Stimulated activated effector memory CD8-positive, alpha-beta T cell treated with anti-CD3 and anti-CD28 coated beads, Interleukin-12 subunit alpha, Interleukin-12 subunit beta, amount 100 ng/mL, for 72 hours (primary cell): ENCODE data around the gene LINGO1.

Experiments used
- ATAC-seq: fragments of 150-1000 bp; cut with Tn5 transposase; 2 replicates; pipeline ENCODE4 v1.10.0; 2021
- DNase-seq, 2 donors: peaks; one replicate each; pipeline ENCODE4 v3.0.0; 2021 to 2022; ENCODE audit warnings: low spot score in 2 of 2
- H3K27ac Mint-ChIP-seq: one replicate; pipeline ENCODE4 v1.8.0; 2022; ENCODE audit warnings: mild to moderate bottlenecking, mixed read lengths
- H3K36me3 Mint-ChIP-seq: one replicate; pipeline ENCODE4 v1.8.0; 2022; ENCODE audit warnings: mild to moderate bottlenecking, mixed read lengths
- H3K4me1 Mint-ChIP-seq: one replicate; pipeline ENCODE4 v1.8.0; 2022; ENCODE audit warnings: mixed read lengths
- H3K4me3 Mint-ChIP-seq: one replicate; pipeline ENCODE4 v1.8.0; 2022; ENCODE audit warnings: mild to moderate bottlenecking, mixed read lengths
- H3K9me3 Mint-ChIP-seq: one replicate; pipeline ENCODE4 v1.8.0; 2022; ENCODE audit warnings: mixed read lengths

Gene LINGO1

GRCh38 chr15:77630056-77630455 lies 2.7 kb downstream of the LINGO1 start:
- H3K9me3 Mint-ChIP-seq: no peaks in the 10 kb centered on the region
- H3K36me3 Mint-ChIP-seq: no peaks in the 10 kb centered on the region
- H3K4me1 Mint-ChIP-seq: peaks cover 14% of the 10 kb centered on the region
- ATAC-seq (no peak), DNase-seq (no peak)
- no peak overlapping the region for H3K27ac Mint-ChIP-seq
- H3K4me3 Mint-ChIP-seq: no peak overlapping the region

GRCh38 chr15:77629070-77630030 lies 3.4 kb downstream of the LINGO1 start:
- Mint-ChIP-seq H3K27ac (no peak overlapping the region), H3K4me1 (peaks cover 13% of the 10 kb centered on the region), H3K9me3 (no peaks in the 10 kb centered on the region), H3K36me3 (no peaks in the 10 kb centered on the region), H3K4me3 (no peak overlapping the region)
- DNase-seq (no peak), ATAC-seq (no peak)

- Mint-ChIP-seq H3K36me3 (no peaks in the 10 kb centered on the region), H3K27ac (no peak overlapping the region), H3K4me3 (no peak overlapping the region), H3K4me1 (no peaks in the 10 kb centered on the region), H3K9me3 (no peaks in the 10 kb centered on the region)
- DNase-seq (no peak), ATAC-seq (no peak)
These were observed 4.7 kb downstream of the LINGO1 start for GRCh38 chr15:77628010-77628409.

GRCh38 chr15:77627581-77627980 lies 5.1 kb downstream of the LINGO1 start:
- Mint-ChIP-seq H3K4me3 (no peak overlapping the region), H3K36me3 (no peaks in the 10 kb centered on the region), H3K4me1 (no peaks in the 10 kb centered on the region), H3K27ac (no peak overlapping the region), H3K9me3 (no peaks in the 10 kb centered on the region)
- DNase-seq (no peak), ATAC-seq (no peak)

GRCh38 chr15:77627067-77627466 lies 5.6 kb downstream of the LINGO1 start:
- Mint-ChIP-seq H3K4me3 (no peak overlapping the region), H3K27ac (no peak overlapping the region), H3K9me3 (no peaks in the 10 kb centered on the region), H3K4me1 (no peaks in the 10 kb centered on the region), H3K36me3 (no peaks in the 10 kb centered on the region)
- ATAC-seq (no peak), DNase-seq (no peak)

- Mint-ChIP-seq H3K9me3 (no peaks in the 10 kb centered on the region), H3K27ac (no peak overlapping the region), H3K4me1 (no peaks in the 10 kb centered on the region), H3K36me3 (no peaks in the 10 kb centered on the region), H3K4me3 (no peak overlapping the region)
- no peak for DNase-seq
- no peak for ATAC-seq
These were observed 6.7 kb downstream of the LINGO1 start for GRCh38 chr15:77626002-77626401.

GRCh38 chr15:77625376-77625775 lies 7.3 kb downstream of the LINGO1 start:
- H3K4me1 Mint-ChIP-seq: no peaks in the 10 kb centered on the region
- no peak for ATAC-seq
- no peak for DNase-seq
- no peaks in the 10 kb centered on the region for H3K36me3 Mint-ChIP-seq
- H3K4me3 Mint-ChIP-seq: no peak overlapping the region
- no peaks in the 10 kb centered on the region for H3K9me3 Mint-ChIP-seq
- no peak overlapping the region for H3K27ac Mint-ChIP-seq

- ATAC-seq (no peak), DNase-seq (no peak)
- H3K27ac Mint-ChIP-seq: no peak overlapping the region
- no peaks in the 10 kb centered on the region for H3K36me3 Mint-ChIP-seq
- no peaks in the 10 kb centered on the region for H3K9me3 Mint-ChIP-seq
- H3K4me1 Mint-ChIP-seq: no peaks in the 10 kb centered on the region
- H3K4me3 Mint-ChIP-seq: no peak overlapping the region
These were observed 7.8 kb downstream of the LINGO1 start for GRCh38 chr15:77624868-77625267.

- H3K4me3 Mint-ChIP-seq: no peak overlapping the region
- no peaks in the 10 kb centered on the region for H3K36me3 Mint-ChIP-seq
- H3K4me1 Mint-ChIP-seq: no peaks in the 10 kb centered on the region
- no peaks in the 10 kb centered on the region for H3K9me3 Mint-ChIP-seq
- ATAC-seq (no peak), DNase-seq (no peak)
- H3K27ac Mint-ChIP-seq: no peak overlapping the region
These were observed 8.8 kb downstream of the LINGO1 start for GRCh38 chr15:77623755-77624524.

GRCh38 chr15:77622934-77623754 lies 9.6 kb downstream of the LINGO1 start:
- Mint-ChIP-seq H3K36me3 (no peaks in the 10 kb centered on the region), H3K4me1 (no peaks in the 10 kb centered on the region), H3K9me3 (no peaks in the 10 kb centered on the region), H3K27ac (no peak overlapping the region), H3K4me3 (no peak overlapping the region)
- no peak for DNase-seq
- no peak for ATAC-seq

- ATAC-seq: no peak
- H3K36me3 Mint-ChIP-seq: no peaks in the 10 kb centered on the region
- no peak overlapping the region for H3K27ac Mint-ChIP-seq
- H3K4me3 Mint-ChIP-seq: no peak overlapping the region
- no peaks in the 10 kb centered on the region for H3K4me1 Mint-ChIP-seq
- no peak for DNase-seq
- H3K9me3 Mint-ChIP-seq: no peaks in the 10 kb centered on the region
These were observed 10.3 kb downstream of the LINGO1 start for GRCh38 chr15:77622209-77622933.

- H3K27ac Mint-ChIP-seq: no peak overlapping the region
- H3K9me3 Mint-ChIP-seq: no peaks in the 10 kb centered on the region
- no peak overlapping the region for H3K4me3 Mint-ChIP-seq
- ATAC-seq (no peak), DNase-seq (no peak)
- no peaks in the 10 kb centered on the region for H3K4me1 Mint-ChIP-seq
- H3K36me3 Mint-ChIP-seq: no peaks in the 10 kb centered on the region
These were observed 10.9 kb downstream of the LINGO1 start for GRCh38 chr15:77621847-77622208.

- H3K9me3 Mint-ChIP-seq: no peaks in the 10 kb centered on the region
- ATAC-seq: no peak
These were observed 11.6 kb downstream of the LINGO1 start for GRCh38 chr15:77620960-77621647.

GRCh38 chr15:77620297-77620696 lies 12.4 kb downstream of the LINGO1 start:
- no peak for ATAC-seq
- Mint-ChIP-seq H3K36me3 (no peaks in the 10 kb centered on the region), H3K9me3 (no peaks in the 10 kb centered on the region), H3K27ac (no peak overlapping the region), H3K4me3 (no peak overlapping the region), H3K4me1 (no peaks in the 10 kb centered on the region)
- no peak for DNase-seq

More at GRCh38 chr15:77620960-77621647, 11.6 kb downstream of the LINGO1 start:
- H3K27ac Mint-ChIP-seq: no peak overlapping the region
- no peak overlapping the region for H3K4me3 Mint-ChIP-seq
- H3K36me3 Mint-ChIP-seq: no peaks in the 10 kb centered on the region
- no peaks in the 10 kb centered on the region for H3K4me1 Mint-ChIP-seq
- DNase-seq: no peak
